DND-41 (cell line): Measurements from ENCODE around the gene RNF152.

Experiments used
- ATAC-seq: fragments of 200-7000 bp; cut with Tn5 transposase; 3 replicates; pipeline ENCODE4 v1.9.1; 2021; ENCODE audit warnings: low read depth; ENCODE audit not compliant: insufficient read depth
- DNase-seq: peaks from one replicate; pipeline ENCODE4 v3.0.0-alpha.2; 2020
- H2AFZ ChIP-seq: 2 replicates; pipeline ENCODE4 v1.6.0; 2012; ENCODE audit warnings: low read depth, low read length
- H3K27ac ChIP-seq: 2 replicates; pipeline ENCODE4 v1.5.1; 2012; ENCODE audit warnings: low read length, inconsistent platforms
- H3K27me3 ChIP-seq: fragments of 200-600 bp; sonication (generic); 2 replicates; pipeline ENCODE4 v1.6.0; 2012; ENCODE audit warnings: low read length, mild to moderate bottlenecking, inconsistent platforms; ENCODE audit not compliant: insufficient read depth, poor library complexity
- H3K36me3 ChIP-seq: 2 replicates; pipeline ENCODE4 v1.5.1; 2012; ENCODE audit warnings: low read length, inconsistent platforms; ENCODE audit not compliant: insufficient read depth
- H3K4me1 ChIP-seq: 2 replicates; pipeline ENCODE4 v1.5.1; 2012; ENCODE audit warnings: mild to moderate bottlenecking, low read length; ENCODE audit not compliant: insufficient read depth
- H3K4me2 ChIP-seq: 2 replicates; pipeline ENCODE4 v1.6.0; 2012; ENCODE audit warnings: mild to moderate bottlenecking, moderate library complexity, low read length, inconsistent platforms; ENCODE audit not compliant: insufficient read depth
- H3K4me3 ChIP-seq, 2 experiments: fragments of 200-600 bp in 1 of 2; shearing (Covaris generic) in 1 of 2; 2 replicates each; pipeline ENCODE4 v1.5.1; 2012 to 2016; ENCODE audit warnings: inconsistent platforms in 2 of 2, low read length in 2 of 2, mild to moderate bottlenecking in 2 of 2, low read depth in 1 of 2, moderate library complexity in 1 of 2
- H3K79me2 ChIP-seq: 2 replicates; pipeline ENCODE4 v1.6.0; 2012; ENCODE audit warnings: low read length, inconsistent platforms; ENCODE audit not compliant: insufficient read depth
- H3K9ac ChIP-seq: 2 replicates; pipeline ENCODE4 v1.6.0; 2012; ENCODE audit warnings: low read depth, mild to moderate bottlenecking, inconsistent platforms, low read length, moderate library complexity
- H3K9me3 ChIP-seq: 2 replicates; pipeline ENCODE4 v1.5.1; 2012; ENCODE audit warnings: low read length, moderate library complexity, mild to moderate bottlenecking, inconsistent platforms; ENCODE audit not compliant: insufficient read depth, severe bottlenecking
- H4K20me1 ChIP-seq: 2 replicates; pipeline ENCODE4 v1.6.0; 2012; ENCODE audit warnings: low read length; ENCODE audit not compliant: insufficient read depth
- EZH2 ChIP-seq: IDR thresholded peaks from 3 replicates; pipeline ENCODE4 v1.6.1; 2012; ENCODE audit warnings: borderline replicate concordance, low read depth, mild to moderate bottlenecking, moderate library complexity, low read length, inconsistent platforms; ENCODE audit not compliant: severe bottlenecking
- TF ChIP-seq, protein P1 (sequence below): IDR thresholded peaks from 2 replicates; pipeline ENCODE4 v1.5.1; 2012; ENCODE audit warnings: borderline replicate concordance, low read length, moderate library complexity, mild to moderate bottlenecking; ENCODE audit not compliant: poor library complexity, severe bottlenecking; ENCODE audit errors: extremely low read depth

The RNF152 gene

DNA sequence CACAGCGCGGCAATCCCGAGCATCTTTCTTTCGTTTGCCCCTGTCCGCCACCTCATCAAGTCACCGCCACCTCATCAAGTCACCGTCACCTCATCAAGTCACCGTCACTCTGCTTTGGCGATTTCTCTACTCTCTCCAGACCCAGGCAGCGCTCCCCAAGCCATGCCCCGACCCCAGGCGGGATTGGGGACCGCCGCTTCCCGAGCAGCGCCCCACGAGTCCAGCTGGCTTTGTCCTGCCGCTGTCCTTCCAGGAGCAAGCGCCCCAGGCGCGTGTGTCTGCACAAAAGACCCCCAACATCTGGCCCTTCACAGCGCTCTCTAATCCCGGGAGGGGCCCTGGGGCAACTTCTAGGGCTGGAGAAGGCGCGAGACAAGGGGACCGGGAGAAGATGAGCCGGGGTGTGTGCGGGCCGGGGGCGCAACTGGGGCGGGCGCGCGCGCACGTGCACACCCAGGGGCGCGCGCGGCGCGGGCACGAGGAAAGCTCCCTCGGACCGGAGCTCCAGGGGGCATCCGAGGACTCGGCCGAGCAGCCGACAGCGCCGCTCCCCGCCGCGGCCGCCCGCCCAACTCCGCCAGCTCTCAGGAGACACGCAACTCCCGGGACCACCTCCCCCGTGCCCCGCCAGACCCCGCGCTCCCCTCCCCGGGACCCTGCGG lies 633 bp upstream of the RNF152 start:
- Histone ChIP-seq H3K27me3 (peaks cover 5% of the 10 kb centered on the region), H4K20me1 (peaks cover 3% of the 10 kb centered on the region; the same call in 1 of the 2 replicates), H3K79me2 (peaks cover 9% of the 10 kb centered on the region; the same call in 1 of the 2 replicates), H3K4me3 (peak overlapping the region; percentile 58 to 77; a peak in 3 of 4 replicates), H3K4me2 (peak overlapping the region; percentile 91), H3K27ac (peak overlapping the region; percentile 49), H3K4me1 (peaks cover 31% of the 10 kb centered on the region), H2AFZ (peak overlapping the region; percentile 68), H3K36me3 (peaks cover 4% of the 10 kb centered on the region), H3K9me3 (no peaks in the 10 kb centered on the region), H3K9ac (peak overlapping the region; percentile 77)
- ATAC-seq, result peak; percentile 36; the same call in 2 of the 3 replicates
- TF ChIP-seq, protein P1, sequence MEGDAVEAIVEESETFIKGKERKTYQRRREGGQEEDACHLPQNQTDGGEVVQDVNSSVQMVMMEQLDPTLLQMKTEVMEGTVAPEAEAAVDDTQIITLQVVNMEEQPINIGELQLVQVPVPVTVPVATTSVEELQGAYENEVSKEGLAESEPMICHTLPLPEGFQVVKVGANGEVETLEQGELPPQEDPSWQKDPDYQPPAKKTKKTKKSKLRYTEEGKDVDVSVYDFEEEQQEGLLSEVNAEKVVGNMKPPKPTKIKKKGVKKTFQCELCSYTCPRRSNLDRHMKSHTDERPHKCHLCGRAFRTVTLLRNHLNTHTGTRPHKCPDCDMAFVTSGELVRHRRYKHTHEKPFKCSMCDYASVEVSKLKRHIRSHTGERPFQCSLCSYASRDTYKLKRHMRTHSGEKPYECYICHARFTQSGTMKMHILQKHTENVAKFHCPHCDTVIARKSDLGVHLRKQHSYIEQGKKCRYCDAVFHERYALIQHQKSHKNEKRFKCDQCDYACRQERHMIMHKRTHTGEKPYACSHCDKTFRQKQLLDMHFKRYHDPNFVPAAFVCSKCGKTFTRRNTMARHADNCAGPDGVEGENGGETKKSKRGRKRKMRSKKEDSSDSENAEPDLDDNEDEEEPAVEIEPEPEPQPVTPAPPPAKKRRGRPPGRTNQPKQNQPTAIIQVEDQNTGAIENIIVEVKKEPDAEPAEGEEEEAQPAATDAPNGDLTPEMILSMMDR, result no peak
- TF ChIP-seq EZH2, result no peak
- peak; percentile 27 for DNase-seq

DNA sequence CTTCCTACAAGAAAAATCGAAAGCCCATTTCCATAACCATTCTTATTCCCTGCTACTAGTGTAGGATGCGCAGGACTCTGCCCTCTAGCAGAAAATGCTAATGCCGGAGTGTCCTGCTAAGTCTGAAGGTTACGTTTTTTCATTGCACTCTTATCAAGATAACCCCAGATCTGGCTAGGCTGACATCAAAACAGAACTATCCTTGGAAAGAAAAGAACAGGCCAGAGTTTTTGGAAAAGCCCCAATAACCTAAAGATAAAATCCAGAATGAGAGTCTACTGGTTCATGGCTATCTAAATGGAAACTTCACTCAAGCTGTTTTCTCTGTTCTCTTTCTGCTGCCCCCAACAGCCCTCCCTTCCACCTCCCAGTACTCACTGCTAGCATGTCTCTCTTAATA lies 913 bp downstream of the RNF152 start:
- ATAC-seq (no peak), DNase-seq (no peak)
- H3K9ac ChIP-seq, result no peak overlapping the region
- peaks cover 31% of the 10 kb centered on the region for H3K4me1 ChIP-seq
- peak overlapping the region; percentile 91; the same call in 1 of the 2 replicates for H3K4me2 ChIP-seq
- H4K20me1 ChIP-seq, result peaks cover 3% of the 10 kb centered on the region; the same call in 1 of the 2 replicates
- H3K27ac ChIP-seq, result no peak overlapping the region
- no peak overlapping the region for H2AFZ ChIP-seq
- TF ChIP-seq, protein P1, result no peak
- TF ChIP-seq EZH2, result no peak
- H3K79me2 ChIP-seq, result peaks cover 9% of the 10 kb centered on the region; the same call in 1 of the 2 replicates
- no peak overlapping the region for H3K4me3 ChIP-seq
- H3K27me3 ChIP-seq, result peaks cover 5% of the 10 kb centered on the region
- peaks cover 4% of the 10 kb centered on the region for H3K36me3 ChIP-seq
- H3K9me3 ChIP-seq, result no peaks in the 10 kb centered on the region

DNA sequence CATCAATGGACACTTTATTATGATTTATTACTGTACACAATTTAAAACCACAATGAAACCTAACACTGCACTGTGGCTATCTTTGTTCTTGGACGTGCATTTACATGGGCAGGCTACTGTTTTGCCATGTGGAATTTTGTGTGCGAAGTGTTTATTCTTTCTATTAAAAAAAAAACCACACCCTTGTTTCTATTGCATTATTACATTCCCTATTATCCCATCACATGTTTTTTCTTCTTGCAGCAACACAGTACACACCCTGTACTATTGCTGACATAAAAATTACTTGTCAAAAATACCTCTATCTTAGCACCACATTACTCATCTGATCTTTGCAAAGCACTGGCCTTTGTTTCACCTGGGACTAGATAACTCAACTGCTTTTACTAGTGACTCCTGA lies 1.5 kb downstream of the RNF152 start:
- ATAC-seq, result no peak

More for the DNA sequence above, 1.5 kb downstream of the RNF152 start:
- TF ChIP-seq, protein P1, result no peak
- TF ChIP-seq EZH2, result no peak
- Histone ChIP-seq H3K36me3 (peaks cover 7% of the 10 kb centered on the region), H3K27me3 (peaks cover 5% of the 10 kb centered on the region), H2AFZ (no peak overlapping the region), H4K20me1 (peaks cover 3% of the 10 kb centered on the region; the same call in 1 of the 2 replicates), H3K79me2 (peaks cover 9% of the 10 kb centered on the region; the same call in 1 of the 2 replicates), H3K4me3 (no peak overlapping the region), H3K9ac (no peak overlapping the region), H3K27ac (no peak overlapping the region), H3K4me1 (peaks cover 31% of the 10 kb centered on the region), H3K4me2 (no peak overlapping the region), H3K9me3 (no peaks in the 10 kb centered on the region)
- no peak for DNase-seq
